ENCODE data around the gene FDXR. TPM values are rescaled to one million over a fixed set of nuclear protein-coding genes. Genes with fewer than 3 reads are reported as not detected.

The FDXR gene
- total RNA-seq, 1 experiment from 2014 or later = 120 TPM

- DNase-seq (ENCODE audit: low spot score) = peak; percentile 91
- in situ Hi-C loops (cut with HindIII; ENCODE audit: low sequenced_read_pairs) = no loop called here
These were observed 10.5 kb downstream of the FDXR start for GRCh38 chr17:74862108-74862901.

GRCh38 chr17:74861662-74862107 is 11.1 kb downstream of the FDXR start:
- in situ Hi-C loops (cut with HindIII; ENCODE audit: low sequenced_read_pairs) = no loop called here
- DNase-seq (ENCODE audit: low spot score) = no peak

GRCh38 chr17:74860872-74861661 is 11.7 kb downstream of the FDXR start:
- in situ Hi-C loops (cut with HindIII; ENCODE audit: low sequenced_read_pairs) = no loop called here

GRCh38 chr17:74860229-74860871 is 12.4 kb downstream of the FDXR start:
- in situ Hi-C loops (cut with HindIII; ENCODE audit: low sequenced_read_pairs) = no loop called here
- DNase-seq (ENCODE audit: low spot score) = no peak

More at GRCh38 chr17:74860872-74861661, 11.7 kb downstream of the FDXR start:
- no peak for DNase-seq (ENCODE audit: low spot score)

- in situ Hi-C loops (cut with HindIII; ENCODE audit: low sequenced_read_pairs) = no loop called here
- no peak for DNase-seq (ENCODE audit: low spot score)
These were observed 13.2 kb downstream of the FDXR start, which contains the start of gene GRIN2C for GRCh38 chr17:74859459-74860228. GRIN2C (minus strand) TSS chr17:74859885; CDS start chr17:74855092, 4,793 bp downstream.

- DNase-seq (ENCODE audit: low spot score) = peak; percentile 73
- in situ Hi-C loops (cut with HindIII; ENCODE audit: low sequenced_read_pairs) = no loop called here
These were observed 13.9 kb downstream of the FDXR start for GRCh38 chr17:74858672-74859458.

GRCh38 chr17:74857191-74857590 is 15.6 kb downstream of the FDXR start:
- in situ Hi-C loops (cut with HindIII; ENCODE audit: low sequenced_read_pairs) = no loop called here
- DNase-seq (ENCODE audit: low spot score) = peak; percentile 61

- in situ Hi-C loops (cut with HindIII; ENCODE audit: low sequenced_read_pairs) = no loop called here
- DNase-seq (ENCODE audit: low spot score) = peak; percentile 88
These were observed 16.7 kb downstream of the FDXR start for GRCh38 chr17:74856112-74856511.

GRCh38 chr17:74855323-74855722 is 17.5 kb downstream of the FDXR start:
- in situ Hi-C loops (cut with HindIII; ENCODE audit: low sequenced_read_pairs) = no loop called here
- DNase-seq (ENCODE audit: low spot score) = no peak

GRCh38 chr17:74854792-74855191 is 18.0 kb downstream of the FDXR start:
- DNase-seq (ENCODE audit: low spot score) = no peak
- in situ Hi-C loops (cut with HindIII; ENCODE audit: low sequenced_read_pairs) = no loop called here

GRCh38 chr17:74853669-74854068 is 19.1 kb downstream of the FDXR start:
- peak; percentile 82 for DNase-seq (ENCODE audit: low spot score)
- in situ Hi-C loops (cut with HindIII; ENCODE audit: low sequenced_read_pairs) = no loop called here

GRCh38 chr17:74853048-74853397 is 19.8 kb downstream of the FDXR start:
- in situ Hi-C loops (cut with HindIII; ENCODE audit: low sequenced_read_pairs) = no loop called here

GRCh38 chr17:74852237-74853047 is 20.4 kb downstream of the FDXR start:
- no peak for DNase-seq (ENCODE audit: low spot score)
- in situ Hi-C loops (cut with HindIII; ENCODE audit: low sequenced_read_pairs) = no loop called here

More at GRCh38 chr17:74853048-74853397, 19.8 kb downstream of the FDXR start:
- no peak for DNase-seq (ENCODE audit: low spot score)

- no peak for DNase-seq (ENCODE audit: low spot score)
- in situ Hi-C loops (cut with HindIII; ENCODE audit: low sequenced_read_pairs) = no loop called here
These were observed 21.1 kb downstream of the FDXR start for GRCh38 chr17:74851612-74852236.

- in situ Hi-C loops (cut with HindIII; ENCODE audit: low sequenced_read_pairs) = no loop called here
- DNase-seq (ENCODE audit: low spot score) = no peak
These were observed 21.9 kb downstream of the FDXR start for GRCh38 chr17:74850914-74851313.

- in situ Hi-C loops (cut with HindIII; ENCODE audit: low sequenced_read_pairs) = no loop called here
- DNase-seq (ENCODE audit: low spot score) = no peak
These were observed 22.5 kb downstream of the FDXR start for GRCh38 chr17:74850310-74850709.
